NB4 (cell line): ENCODE results near the gene TMEM200C.

Experiments used
- POLR2A ChIP-seq: IDR thresholded peaks from 2 replicates; pipeline ENCODE4 v1.6.1; 2011; ENCODE audit warnings: mild to moderate bottlenecking; ENCODE audit not compliant: insufficient read length; ENCODE audit errors: extremely low read depth
- TF ChIP-seq, protein P1 (sequence below): IDR thresholded peaks from one replicate; pipeline ENCODE4 v1.5.1; 2012; ENCODE audit warnings: low read depth, low read length

GRCh38 chr18:5891184-5891853 is 4.0 kb downstream of the TMEM200C start:
- TF ChIP-seq, protein P1, sequence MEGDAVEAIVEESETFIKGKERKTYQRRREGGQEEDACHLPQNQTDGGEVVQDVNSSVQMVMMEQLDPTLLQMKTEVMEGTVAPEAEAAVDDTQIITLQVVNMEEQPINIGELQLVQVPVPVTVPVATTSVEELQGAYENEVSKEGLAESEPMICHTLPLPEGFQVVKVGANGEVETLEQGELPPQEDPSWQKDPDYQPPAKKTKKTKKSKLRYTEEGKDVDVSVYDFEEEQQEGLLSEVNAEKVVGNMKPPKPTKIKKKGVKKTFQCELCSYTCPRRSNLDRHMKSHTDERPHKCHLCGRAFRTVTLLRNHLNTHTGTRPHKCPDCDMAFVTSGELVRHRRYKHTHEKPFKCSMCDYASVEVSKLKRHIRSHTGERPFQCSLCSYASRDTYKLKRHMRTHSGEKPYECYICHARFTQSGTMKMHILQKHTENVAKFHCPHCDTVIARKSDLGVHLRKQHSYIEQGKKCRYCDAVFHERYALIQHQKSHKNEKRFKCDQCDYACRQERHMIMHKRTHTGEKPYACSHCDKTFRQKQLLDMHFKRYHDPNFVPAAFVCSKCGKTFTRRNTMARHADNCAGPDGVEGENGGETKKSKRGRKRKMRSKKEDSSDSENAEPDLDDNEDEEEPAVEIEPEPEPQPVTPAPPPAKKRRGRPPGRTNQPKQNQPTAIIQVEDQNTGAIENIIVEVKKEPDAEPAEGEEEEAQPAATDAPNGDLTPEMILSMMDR = no peak
- TF ChIP-seq POLR2A = no peak
